Immature natural killer cell (primary cell): ENCODE results near the gene COTL1. TPM values are rescaled to one million over a fixed set of nuclear protein-coding genes. Genes with fewer than 3 reads are reported as not detected.

ENCODE experiments used
- DNase-seq, 3 donors: peaks; one replicate each; pipeline ENCODE4 v3.0.0; 2022; ENCODE audit warnings: mixed read lengths in 1 of 3
- H3K27ac Mint-ChIP-seq, 6 donors: one replicate each; pipeline ENCODE4 v1.8.0; 2020; ENCODE audit warnings: mixed read lengths in 6 of 6, mild to moderate bottlenecking in 5 of 6, inconsistent platforms in 4 of 6, moderate library complexity in 3 of 6
- H3K27me3 Mint-ChIP-seq, 3 donors: one replicate each; pipeline ENCODE4 v1.8.0; 2020 to 2021; ENCODE audit warnings: low read depth in 3 of 3, mild to moderate bottlenecking in 3 of 3, mixed read lengths in 3 of 3, moderate library complexity in 3 of 3, inconsistent platforms in 1 of 3
- H3K36me3 Mint-ChIP-seq, 3 donors: one replicate each; pipeline ENCODE4 v1.8.0; 2020; ENCODE audit warnings: mixed read lengths in 3 of 3, inconsistent platforms in 2 of 3, mild to moderate bottlenecking in 2 of 3
- H3K4me1 Mint-ChIP-seq, 2 donors: one replicate each; pipeline ENCODE4 v1.8.0; 2020; ENCODE audit warnings: inconsistent platforms in 2 of 2, mild to moderate bottlenecking in 2 of 2, mixed read lengths in 2 of 2, moderate library complexity in 1 of 2
- H3K4me3 Mint-ChIP-seq, 5 donors: one replicate each; pipeline ENCODE4 v1.8.0; 2020; ENCODE audit warnings: mild to moderate bottlenecking in 5 of 5, mixed read lengths in 5 of 5, inconsistent platforms in 3 of 5, moderate library complexity in 3 of 5
- H3K9me3 Mint-ChIP-seq, 6 donors: one replicate each; pipeline ENCODE4 v1.8.0; 2020; ENCODE audit warnings: mild to moderate bottlenecking in 6 of 6, mixed read lengths in 6 of 6, inconsistent platforms in 4 of 6, moderate library complexity in 3 of 6
- polyA plus RNA-seq, 3 donors: library from polyadenylated mRNA; unstranded; fragments of 300-500 nt; fragmentation: Illumina TruSeq; gene quantifications; one replicate each; pipeline ENCODE4 v1.2.3, GENCODE V29; 2021

COTL1 gene, protein sequence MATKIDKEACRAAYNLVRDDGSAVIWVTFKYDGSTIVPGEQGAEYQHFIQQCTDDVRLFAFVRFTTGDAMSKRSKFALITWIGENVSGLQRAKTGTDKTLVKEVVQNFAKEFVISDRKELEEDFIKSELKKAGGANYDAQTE
- polyA plus RNA-seq: 100 to 1,000 TPM; 193 to 268 (median 235) TPM

DNA sequence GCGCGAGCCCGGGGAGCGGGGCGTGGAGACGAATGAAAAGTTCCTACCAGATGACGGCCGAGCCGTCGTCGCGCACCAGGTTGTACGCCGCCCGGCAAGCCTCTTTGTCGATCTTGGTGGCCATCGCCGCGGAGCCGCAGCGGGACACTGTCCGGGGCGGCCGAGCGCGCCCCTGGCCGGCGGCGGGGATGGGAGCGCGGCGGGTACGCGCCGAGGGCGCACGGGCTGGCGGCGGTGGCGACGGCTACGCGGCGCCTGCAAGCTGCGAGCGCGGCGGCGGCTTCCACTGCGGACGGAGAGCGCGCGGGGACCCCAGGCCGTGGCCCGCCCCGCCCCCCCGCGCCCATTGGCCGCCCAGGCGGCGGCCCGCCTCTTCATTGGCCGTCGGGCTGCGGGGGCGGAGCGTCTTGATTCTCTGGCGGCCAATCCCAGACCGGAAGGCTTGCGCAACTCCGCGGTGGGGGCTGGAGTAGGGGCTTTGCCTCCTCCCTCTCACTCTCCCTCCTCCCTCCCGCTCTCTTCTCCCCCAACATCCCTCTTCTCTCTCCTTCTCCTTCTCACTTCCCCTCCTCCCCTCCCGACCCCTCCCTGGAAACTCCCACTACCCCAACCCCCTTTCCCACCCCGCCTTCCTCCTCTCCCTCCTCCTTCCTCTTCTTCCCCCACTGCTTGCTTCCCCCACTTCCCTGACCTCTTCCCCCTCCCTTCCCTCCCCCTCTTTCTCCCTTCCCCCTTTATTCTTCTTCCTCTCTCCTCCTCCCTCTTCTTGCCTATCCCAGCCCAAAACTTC is at the start of gene COTL1:
COTL1 (minus strand) TSS at position 288 of the 790 bp plus-strand sequence; CDS start at position 124, 164 bp downstream.
- peak within 1 kb of the TSS; percentile 90 to 91 (median 91) for H3K4me3 Mint-ChIP-seq
- no peaks in the 10 kb centered on the region for H3K9me3 Mint-ChIP-seq
- peaks cover 20% of the 10 kb centered on the region in 2 donors for H3K4me1 Mint-ChIP-seq
- peak; percentile 87 to 90 (median 90) for DNase-seq
- H3K27ac Mint-ChIP-seq: peak within 1 kb of the TSS; percentile 29 to 79 (median 64)
- peaks cover 0 to 12% (median 5%) of the 10 kb centered on the region in 3 donors for H3K27me3 Mint-ChIP-seq
- peaks cover 0 to 4% (median 3%) of the 10 kb centered on the region in 3 donors for H3K36me3 Mint-ChIP-seq

DNA sequence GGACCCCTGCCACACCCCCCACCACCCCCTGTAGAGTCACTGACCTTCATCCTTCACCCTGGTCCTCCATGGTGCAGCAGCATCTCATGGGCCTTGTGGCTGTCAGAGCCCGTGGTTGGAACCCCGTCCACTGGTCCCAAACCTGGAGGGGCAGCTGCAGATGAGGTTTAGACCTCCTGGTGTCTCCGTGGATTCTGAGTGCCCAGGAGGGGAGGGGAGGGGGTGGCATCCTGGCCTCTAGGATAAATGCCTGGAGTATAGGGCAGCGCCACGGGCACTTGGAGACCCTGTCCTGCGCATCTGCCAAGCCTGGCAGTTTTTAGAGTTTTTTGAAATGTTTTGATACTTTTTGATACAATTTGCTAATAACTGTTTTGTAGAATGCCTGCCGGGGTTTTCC is 48.0 kb upstream of the COTL1 start:
- Mint-ChIP-seq H3K36me3 (peaks cover 4 to 35% (median 10%) of the 10 kb centered on the region in 3 donors), H3K4me1 (no peaks in the 10 kb centered on the region), H3K27me3 (peaks cover 0 to 1% (median 0%) of the 10 kb centered on the region in 3 donors), H3K9me3 (no peaks in the 10 kb centered on the region), H3K4me3 (no peak overlapping the region), H3K27ac (no peak overlapping the region)
- DNase-seq: no peak

DNA sequence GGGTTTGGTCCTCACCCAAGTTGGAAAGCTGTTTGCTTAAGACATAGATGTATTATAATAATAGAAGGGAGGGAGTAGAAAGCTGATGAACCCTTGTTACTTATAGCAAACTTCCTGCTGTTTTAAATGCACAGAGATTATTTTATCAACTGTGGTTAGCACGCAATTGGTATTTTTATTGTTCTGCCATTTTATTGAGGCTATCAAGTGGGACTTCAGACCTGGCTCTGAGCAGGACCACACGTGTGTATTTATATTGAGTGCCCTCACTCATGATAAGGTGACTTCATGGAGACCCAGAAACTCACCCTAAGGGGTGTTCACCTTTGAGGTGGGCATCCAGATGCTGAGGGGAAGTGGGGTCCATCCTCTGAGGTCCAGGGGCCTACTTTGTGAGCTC is 47.5 kb upstream of the COTL1 start:
- H3K9me3 Mint-ChIP-seq: no peaks in the 10 kb centered on the region
- no peak overlapping the region for H3K4me3 Mint-ChIP-seq
- H3K27ac Mint-ChIP-seq: no peak overlapping the region
- peaks cover 4 to 35% (median 10%) of the 10 kb centered on the region in 3 donors for H3K36me3 Mint-ChIP-seq
- H3K27me3 Mint-ChIP-seq: peaks cover 0 to 1% (median 0%) of the 10 kb centered on the region in 3 donors
- DNase-seq: no peak
- H3K4me1 Mint-ChIP-seq: no peaks in the 10 kb centered on the region

DNA sequence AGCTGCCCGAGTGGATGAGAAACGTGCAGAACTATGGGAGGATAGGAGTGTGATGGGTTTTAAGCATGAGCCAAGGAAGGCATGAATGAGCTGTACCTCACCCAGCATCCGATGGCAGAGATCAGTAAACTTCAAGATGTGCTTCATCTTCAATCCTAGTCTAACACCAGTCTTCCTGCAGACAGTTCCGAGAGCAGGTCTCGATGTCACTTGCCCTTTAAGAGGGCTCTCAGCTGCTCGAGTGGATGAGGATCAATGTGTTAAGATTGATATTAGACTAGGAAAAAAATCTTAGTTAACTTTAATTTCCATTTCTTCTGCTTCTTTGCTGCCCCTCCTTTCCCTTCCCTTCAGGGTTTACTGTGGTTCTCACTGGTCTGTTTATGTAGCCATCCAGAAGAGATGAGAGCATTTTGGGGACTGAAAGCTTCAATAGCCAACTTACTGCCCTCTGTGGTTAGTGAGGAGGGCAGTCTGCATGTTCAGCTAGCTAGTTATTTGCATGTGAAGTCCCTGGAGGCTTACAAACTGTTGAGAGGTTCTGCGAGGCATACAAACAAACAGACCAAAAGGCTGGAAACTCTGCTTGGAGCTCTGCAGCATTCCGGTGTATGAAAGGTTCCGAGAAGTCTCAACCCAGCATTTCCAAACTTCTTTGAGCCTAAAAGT is 45.7 kb upstream of the COTL1 start:
- H3K27ac Mint-ChIP-seq: no peak overlapping the region
- H3K4me1 Mint-ChIP-seq: peaks cover 0 to 3% of the 10 kb centered on the region in 2 donors
- H3K4me3 Mint-ChIP-seq: no peak overlapping the region
- H3K27me3 Mint-ChIP-seq: peaks cover 0 to 1% (median under 1%) of the 10 kb centered on the region in 3 donors
- no peaks in the 10 kb centered on the region for H3K9me3 Mint-ChIP-seq
- DNase-seq: no peak
- peaks cover 4 to 48% (median 10%) of the 10 kb centered on the region in 3 donors for H3K36me3 Mint-ChIP-seq

DNA sequence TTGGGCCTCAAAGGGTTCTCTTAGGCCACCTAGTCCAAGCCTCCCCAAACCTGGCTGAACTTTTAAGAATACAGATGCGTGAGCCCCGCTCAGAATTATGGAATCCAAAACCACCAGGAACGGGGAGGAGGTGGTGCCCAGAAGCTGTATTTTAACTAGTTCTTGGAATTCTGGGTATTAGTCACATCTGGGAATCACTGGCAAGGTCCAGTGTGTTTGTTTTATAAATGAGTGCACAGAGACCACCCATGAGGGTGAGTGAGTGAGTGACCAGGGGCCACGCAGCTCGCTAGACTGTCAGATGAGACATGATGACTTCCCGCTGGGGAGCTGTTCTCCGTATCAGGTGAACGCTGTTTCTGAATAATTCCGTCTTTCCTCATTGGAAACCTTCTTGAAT is 44.6 kb upstream of the COTL1 start:
- Mint-ChIP-seq H3K4me1 (peaks cover 0 to 9% of the 10 kb centered on the region in 2 donors), H3K27ac (no peak overlapping the region)

DNA sequence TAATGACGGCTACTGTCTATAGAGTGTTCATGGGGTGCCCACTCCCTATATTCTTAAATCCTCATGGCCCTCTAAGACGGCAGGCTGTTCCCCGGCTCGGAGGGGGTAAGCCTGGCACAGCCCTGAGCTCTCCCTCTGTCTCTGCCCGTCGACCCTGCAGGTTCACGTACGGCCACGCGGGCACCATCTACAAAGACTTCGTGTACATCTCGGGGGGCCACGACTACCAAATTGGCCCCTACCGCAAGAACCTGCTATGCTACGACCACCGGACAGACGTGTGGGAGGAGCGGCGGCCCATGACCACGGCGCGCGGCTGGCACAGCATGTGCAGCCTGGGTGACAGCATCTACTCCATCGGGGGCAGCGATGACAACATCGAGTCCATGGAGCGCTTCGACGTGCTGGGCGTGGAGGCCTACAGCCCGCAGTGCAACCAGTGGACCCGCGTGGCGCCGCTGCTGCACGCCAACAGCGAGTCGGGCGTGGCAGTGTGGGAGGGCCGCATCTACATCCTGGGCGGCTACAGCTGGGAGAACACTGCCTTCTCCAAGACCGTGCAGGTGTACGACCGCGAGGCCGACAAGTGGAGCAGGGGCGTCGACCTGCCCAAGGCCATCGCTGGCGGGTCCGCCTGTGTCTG is 43.7 kb upstream of the COTL1 start:
- Mint-ChIP-seq H3K27me3 (peaks cover 0 to 2% (median 1%) of the 10 kb centered on the region in 3 donors), H3K4me3 (no peak overlapping the region), H3K9me3 (no peaks in the 10 kb centered on the region), H3K27ac (no peak overlapping the region), H3K4me1 (peaks cover 0 to 9% of the 10 kb centered on the region in 2 donors), H3K36me3 (peaks cover 4 to 55% (median 14%) of the 10 kb centered on the region in 3 donors)
- DNase-seq: no peak

More for the DNA sequence above, 44.6 kb upstream of the COTL1 start:
- Mint-ChIP-seq H3K27me3 (peaks cover 0 to 2% (median 1%) of the 10 kb centered on the region in 3 donors), H3K4me3 (no peak overlapping the region), H3K36me3 (peaks cover 4 to 55% (median 14%) of the 10 kb centered on the region in 3 donors), H3K9me3 (no peaks in the 10 kb centered on the region)
- no peak for DNase-seq

DNA sequence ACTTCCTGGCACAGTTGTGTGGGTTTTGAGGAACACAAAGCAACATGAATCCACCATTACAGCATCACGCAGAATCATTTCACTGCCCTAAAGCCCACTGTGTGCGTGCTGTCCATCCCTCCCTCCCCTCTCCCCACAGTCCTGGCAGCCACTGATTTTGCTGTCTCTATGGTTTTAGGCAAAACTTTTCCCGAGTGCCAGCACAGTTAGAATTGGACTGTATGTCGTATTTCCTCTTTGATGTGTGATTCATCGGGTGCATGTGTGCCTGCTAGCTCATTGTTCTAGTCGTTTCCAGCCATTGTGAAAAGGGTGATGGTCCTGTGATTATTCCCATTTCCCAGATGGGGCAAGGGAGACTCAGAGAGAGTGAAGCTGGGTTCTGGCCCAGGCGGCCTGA is 43.1 kb upstream of the COTL1 start:
- no peak overlapping the region for H3K27ac Mint-ChIP-seq
- H3K4me3 Mint-ChIP-seq: no peak overlapping the region
- peaks cover 4 to 51% (median 14%) of the 10 kb centered on the region in 3 donors for H3K36me3 Mint-ChIP-seq
- H3K27me3 Mint-ChIP-seq: peaks cover 0 to 2% (median 1%) of the 10 kb centered on the region in 3 donors
- no peak for DNase-seq
- H3K9me3 Mint-ChIP-seq: no peaks in the 10 kb centered on the region
- peaks cover 0 to 9% of the 10 kb centered on the region in 2 donors for H3K4me1 Mint-ChIP-seq

DNA sequence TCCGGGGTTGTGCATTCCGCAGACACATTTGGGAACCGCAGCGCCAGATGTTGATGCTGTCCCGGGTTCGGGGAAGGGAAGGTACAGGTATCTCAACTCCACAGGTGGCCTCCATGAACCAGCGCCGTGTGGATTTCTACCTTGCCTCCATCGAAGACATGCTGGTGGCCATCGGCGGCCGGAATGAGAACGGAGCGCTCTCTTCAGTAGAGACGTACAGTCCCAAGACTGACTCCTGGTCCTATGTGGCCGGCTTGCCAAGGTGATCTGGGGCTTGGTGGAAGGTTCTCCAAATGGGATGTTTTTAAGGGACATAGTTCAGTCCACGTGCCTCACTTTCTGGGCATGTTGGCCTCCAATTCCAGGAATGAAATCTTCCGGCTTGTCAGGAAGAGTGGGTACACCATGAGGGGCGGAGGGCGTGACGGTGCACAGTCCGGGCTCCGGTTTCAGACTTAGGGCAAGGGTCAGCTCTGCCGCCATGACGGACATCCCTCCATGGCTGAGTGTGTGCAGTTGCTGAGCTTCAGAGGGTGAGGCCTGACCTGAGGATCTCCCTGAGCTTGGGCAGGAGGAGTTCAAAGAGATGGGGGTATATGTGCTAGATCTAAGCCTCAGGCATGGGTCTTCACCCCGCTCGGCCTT is 41.9 kb upstream of the COTL1 start:
- Mint-ChIP-seq H3K9me3 (no peaks in the 10 kb centered on the region), H3K27me3 (peaks cover 0 to 2% (median 1%) of the 10 kb centered on the region in 3 donors), H3K4me3 (no peak overlapping the region), H3K4me1 (peaks cover 5 to 11% of the 10 kb centered on the region in 2 donors), H3K27ac (no peak overlapping the region), H3K36me3 (peaks cover 8 to 49% (median 14%) of the 10 kb centered on the region in 3 donors)
- DNase-seq: no peak

DNA sequence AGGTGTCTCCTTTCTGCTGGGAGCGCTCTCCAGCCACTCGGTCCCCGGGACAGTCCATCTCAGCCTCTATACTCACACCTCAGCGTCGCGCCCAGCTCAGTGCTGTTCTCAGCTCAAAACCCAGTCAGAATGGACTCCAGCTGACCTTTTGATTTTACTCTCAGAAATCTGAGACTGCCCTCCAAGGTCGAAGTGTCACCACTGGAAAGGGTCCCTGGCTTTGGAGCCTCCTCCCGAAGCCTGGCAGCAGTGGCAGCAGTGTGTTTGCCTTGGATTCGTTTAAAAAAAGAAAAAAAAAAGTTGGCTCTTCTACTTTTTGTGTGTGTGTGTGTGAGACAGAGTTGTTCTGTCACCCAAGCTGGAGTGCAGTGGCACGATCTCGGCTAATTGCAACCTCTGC is 40.8 kb upstream of the COTL1 start:
- H3K27ac Mint-ChIP-seq: no peak overlapping the region
- peaks cover 6 to 11% of the 10 kb centered on the region in 2 donors for H3K4me1 Mint-ChIP-seq
- peaks cover 0 to 2% (median 1%) of the 10 kb centered on the region in 3 donors for H3K27me3 Mint-ChIP-seq
- no peaks in the 10 kb centered on the region for H3K9me3 Mint-ChIP-seq
- DNase-seq: no peak
- peaks cover 6 to 43% (median 10%) of the 10 kb centered on the region in 3 donors for H3K36me3 Mint-ChIP-seq
- no peak overlapping the region for H3K4me3 Mint-ChIP-seq

DNA sequence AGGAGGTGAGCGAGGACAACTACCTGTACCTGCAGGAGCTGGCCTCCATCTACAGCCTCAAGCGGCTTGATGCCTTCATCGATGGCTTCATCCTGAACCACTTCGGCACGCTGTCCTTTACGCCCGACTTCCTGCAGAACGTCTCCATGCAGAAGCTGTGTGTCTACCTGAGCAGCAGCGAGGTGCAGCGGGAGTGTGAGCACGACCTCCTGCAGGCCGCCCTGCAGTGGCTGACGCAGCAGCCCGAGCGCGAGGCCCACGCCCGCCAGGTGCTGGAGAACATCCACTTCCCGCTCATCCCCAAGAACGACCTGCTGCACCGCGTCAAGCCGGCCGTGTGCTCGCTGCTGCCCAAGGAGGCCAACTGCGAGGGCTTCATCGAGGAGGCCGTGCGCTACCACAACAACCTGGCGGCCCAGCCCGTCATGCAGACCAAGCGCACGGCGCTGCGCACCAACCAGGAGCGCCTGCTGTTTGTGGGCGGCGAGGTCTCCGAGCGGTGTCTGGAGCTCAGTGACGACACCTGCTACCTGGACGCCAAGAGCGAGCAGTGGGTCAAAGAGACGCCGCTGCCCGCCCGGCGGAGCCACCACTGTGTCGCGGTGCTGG is 39.5 kb upstream of the COTL1 start:
- Mint-ChIP-seq H3K27ac (no peak overlapping the region), H3K9me3 (no peaks in the 10 kb centered on the region), H3K4me1 (peaks cover 16 to 17% of the 10 kb centered on the region in 2 donors), H3K27me3 (peaks cover 0 to 2% (median 1%) of the 10 kb centered on the region in 3 donors), H3K36me3 (peaks cover 3 to 40% (median 6%) of the 10 kb centered on the region in 3 donors), H3K4me3 (no peak overlapping the region)
- DNase-seq: no peak

DNA sequence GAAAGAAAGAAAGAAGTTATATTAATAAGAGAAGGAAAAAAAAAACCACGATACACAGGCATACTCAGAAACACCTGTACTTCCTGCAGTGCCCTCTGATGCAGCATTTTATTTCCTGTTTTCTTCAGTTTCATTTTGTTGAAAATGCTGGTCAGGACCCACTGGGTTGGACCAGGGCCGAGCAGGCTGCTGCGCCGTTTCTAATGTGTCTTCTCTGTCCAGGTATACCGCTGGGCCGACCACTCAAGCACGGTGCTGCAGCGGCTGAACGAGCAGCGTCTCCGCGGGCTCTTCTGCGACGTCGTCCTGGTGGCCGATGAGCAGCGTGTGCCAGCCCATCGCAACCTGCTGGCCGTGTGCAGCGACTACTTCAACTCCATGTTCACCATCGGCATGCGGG is 38.8 kb upstream of the COTL1 start:
- Mint-ChIP-seq H3K9me3 (no peaks in the 10 kb centered on the region), H3K4me1 (peaks cover 17 to 23% of the 10 kb centered on the region in 2 donors), H3K4me3 (no peak overlapping the region), H3K36me3 (peaks cover 3 to 38% (median 7%) of the 10 kb centered on the region in 3 donors), H3K27me3 (peaks cover 0 to 2% (median 1%) of the 10 kb centered on the region in 3 donors), H3K27ac (peak overlapping the region in 1 of 6 donors; percentile 4)
- no peak for DNase-seq

DNA sequence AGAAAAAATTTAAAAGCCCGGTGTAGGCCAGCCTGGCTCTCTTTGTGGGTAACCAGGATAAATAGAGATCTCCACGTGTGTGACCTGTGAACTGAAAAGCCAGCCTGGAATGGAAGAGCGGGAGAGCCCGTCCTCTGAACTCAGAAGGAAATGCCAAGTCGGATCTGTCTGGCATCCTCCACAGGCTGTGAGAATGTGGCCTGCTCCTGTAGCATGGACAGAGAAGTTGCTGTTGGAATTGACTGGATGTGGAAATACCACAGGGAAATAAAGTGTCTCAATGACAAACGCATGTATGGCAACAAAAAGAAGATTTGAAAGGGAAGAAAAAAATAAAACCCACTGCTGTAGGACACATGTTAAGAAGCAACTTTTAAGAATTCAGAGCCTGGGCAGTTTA is 37.1 kb upstream of the COTL1 start:
- no peak overlapping the region for H3K4me3 Mint-ChIP-seq
- H3K36me3 Mint-ChIP-seq: peaks cover 3 to 32% (median 11%) of the 10 kb centered on the region in 3 donors
- no peaks in the 10 kb centered on the region for H3K9me3 Mint-ChIP-seq
- peaks cover 27 to 39% of the 10 kb centered on the region in 2 donors for H3K4me1 Mint-ChIP-seq
- peak overlapping the region in 3 of 6 donors; percentile 22 to 46 (median 35) for H3K27ac Mint-ChIP-seq
- peaks cover 0 to 4% (median 2%) of the 10 kb centered on the region in 3 donors for H3K27me3 Mint-ChIP-seq
- DNase-seq: no peak
